Measurements from ENCODE around the gene HBG2. TPM values are rescaled to one million over a fixed set of nuclear protein-coding genes. Genes with fewer than 3 reads are reported as not detected.

The HBG2 gene
- total and polyA plus RNA-seq, 10 of the 15 experiments (the other 5 are each of a cell fraction or from before 2014, with no cell fraction given): 1.1 to 8.3 (median 2.9) TPM; not detected in 5

- no peak overlapping the region for H3K9ac ChIP-seq (ENCODE audit: control insufficient read depth, insufficient read depth, low read length)
- no peak overlapping the region for H3K4me3 ChIP-seq
- no peak overlapping the region for H3K4me2 ChIP-seq (ENCODE audit: control insufficient read depth, insufficient read depth)
- no peaks in the 10 kb centered on the region for H3K27me3 ChIP-seq (replicated peaks in 1 of 2; ENCODE audit: control insufficient read depth in 2 of 2, insufficient read depth in 2 of 2, low read length in 1 of 2)
- WGBS (ENCODE audit: insufficient coverage, insufficient replicate concordance, low lambda C conversion rate, missing lambda C conversion rate): 7% methylated on average over 3 of the region's 3 CpGs
- no peak overlapping the region for H2AFZ ChIP-seq (ENCODE audit: control insufficient read depth, low read depth, low read length)
- no peaks in the 10 kb centered on the region for H4K20me1 ChIP-seq (ENCODE audit: control insufficient read depth, insufficient read depth)
- ChIA-PET CTCF (interaction anchor here (0.6 to 0.7 kb wide), 2 partner anchors 15 to 16 kb away, joined by 3 to 4 read pairs; no protein-coding TSS in a partner anchor), RAD21 (ENCODE audit: unreplicated experiment) (no interaction called here), POLR2A (no interaction called here), SMC1A (ENCODE audit: uncharacterized antibody, unreplicated experiment) (no interaction called here)
- no peak for TF ChIP-seq RUNX3 (IDR thresholded peaks at IDR 0.05; ENCODE audit: low read length)
- no peaks in the 10 kb centered on the region for H3K36me3 ChIP-seq (ENCODE audit: control insufficient read depth in 2 of 2, insufficient read depth in 2 of 2, low read length in 1 of 2)
- in situ Hi-C loops (cut with MboI): no loop called here
- ATAC-seq (no peak), DNase-seq (ENCODE audit: low read depth, low spot score) (no peak), FAIRE-seq (no peak)
- no peaks in the 10 kb centered on the region for H3K9me3 ChIP-seq (replicated peaks; ENCODE audit: control insufficient read depth, insufficient read depth, low read length)
- H3K27ac ChIP-seq (ENCODE audit: control insufficient read depth, insufficient read depth): no peak overlapping the region
- no TSS peak for BruUV-seq (replicated peaks)
- no peaks in the 10 kb centered on the region for H3K79me2 ChIP-seq (ENCODE audit: control insufficient read depth, insufficient read depth, low read length)
- intact Hi-C loops (cut with micrococcal nuclease; ENCODE audit: unreplicated experiment): no loop called here
- no peaks in the 10 kb centered on the region for H3K4me1 ChIP-seq (ENCODE audit: control insufficient read depth, insufficient read depth, low read length)
These were observed 45.7 kb upstream of the HBG2 start for GRCh38 chr11:5300251-5300650.

- H2AFZ ChIP-seq (ENCODE audit: control insufficient read depth, low read depth, low read length): no peak overlapping the region
- no peaks in the 10 kb centered on the region for H3K4me1 ChIP-seq (ENCODE audit: control insufficient read depth, insufficient read depth, low read length)
- RAD21 ChIA-PET (ENCODE audit: unreplicated experiment): no interaction called here
- POLR2A ChIA-PET: no interaction called here
- no peaks in the 10 kb centered on the region for H3K27me3 ChIP-seq (replicated peaks in 1 of 2; ENCODE audit: control insufficient read depth in 2 of 2, insufficient read depth in 2 of 2, low read length in 1 of 2)
- DNase-seq (ENCODE audit: low read depth, low spot score): no peak
- H3K27ac ChIP-seq (ENCODE audit: control insufficient read depth, insufficient read depth): no peak overlapping the region
- H3K9ac ChIP-seq (ENCODE audit: control insufficient read depth, insufficient read depth, low read length): no peak overlapping the region
- H3K9me3 ChIP-seq (replicated peaks; ENCODE audit: control insufficient read depth, insufficient read depth, low read length): no peaks in the 10 kb centered on the region
- BruUV-seq (replicated peaks): no TSS peak
- ATAC-seq: no peak
- no peak for FAIRE-seq
- H3K36me3 ChIP-seq (ENCODE audit: control insufficient read depth in 2 of 2, insufficient read depth in 2 of 2, low read length in 1 of 2): no peaks in the 10 kb centered on the region
- H3K4me3 ChIP-seq: no peak overlapping the region
- CTCF ChIA-PET: no interaction called here
- H3K4me2 ChIP-seq (ENCODE audit: control insufficient read depth, insufficient read depth): no peak overlapping the region
- SMC1A ChIA-PET (ENCODE audit: uncharacterized antibody, unreplicated experiment): no interaction called here
- intact Hi-C loops (cut with micrococcal nuclease; ENCODE audit: unreplicated experiment) (no loop called here), in situ Hi-C loops (cut with MboI) (no loop called here)
- H3K79me2 ChIP-seq (ENCODE audit: control insufficient read depth, insufficient read depth, low read length): no peaks in the 10 kb centered on the region
- 5% methylated on average over 1 of the region's 1 CpG for WGBS (ENCODE audit: insufficient coverage, insufficient replicate concordance, low lambda C conversion rate, missing lambda C conversion rate)
- H4K20me1 ChIP-seq (ENCODE audit: control insufficient read depth, insufficient read depth): no peaks in the 10 kb centered on the region
- TF ChIP-seq ESRRA (IDR thresholded peaks at IDR 0.05; ENCODE audit: low read length): no peak
- TF ChIP-seq RELB (IDR thresholded peaks at IDR 0.05; ENCODE audit: low read depth): no peak
- TF ChIP-seq EED (IDR thresholded peaks at IDR 0.05; ENCODE audit: low read depth): no peak
- no peak for TF ChIP-seq ZNF592 (IDR thresholded peaks at IDR 0.05)
- TF ChIP-seq GABPA (IDR thresholded peaks at IDR 0.05; ENCODE audit: low read depth): no peak
- TF ChIP-seq IRF4 (IDR thresholded peaks at IDR 0.05; ENCODE audit: low read depth, low read length): no peak
- TF ChIP-seq TCF7 (IDR thresholded peaks at IDR 0.05; ENCODE audit: borderline replicate concordance): no peak
- TF ChIP-seq POU2F2 (IDR thresholded peaks at IDR 0.05; ENCODE audit: borderline replicate concordance, low read depth, low read length): no peak
- TF ChIP-seq ATF2 (IDR thresholded peaks at IDR 0.05; ENCODE audit: low read length): no peak
These were observed 43.9 kb upstream of the HBG2 start for GRCh38 chr11:5298451-5298850.

All from GM12878 (cell line).